ENCODE results near the gene NEDD4L.
"Not testable (repeated sequence)": the region's sequence is repeated elsewhere in the genome, so short reads cannot be mapped to it uniquely, and the experiment has no call there.

Gene NEDD4L

DNA sequence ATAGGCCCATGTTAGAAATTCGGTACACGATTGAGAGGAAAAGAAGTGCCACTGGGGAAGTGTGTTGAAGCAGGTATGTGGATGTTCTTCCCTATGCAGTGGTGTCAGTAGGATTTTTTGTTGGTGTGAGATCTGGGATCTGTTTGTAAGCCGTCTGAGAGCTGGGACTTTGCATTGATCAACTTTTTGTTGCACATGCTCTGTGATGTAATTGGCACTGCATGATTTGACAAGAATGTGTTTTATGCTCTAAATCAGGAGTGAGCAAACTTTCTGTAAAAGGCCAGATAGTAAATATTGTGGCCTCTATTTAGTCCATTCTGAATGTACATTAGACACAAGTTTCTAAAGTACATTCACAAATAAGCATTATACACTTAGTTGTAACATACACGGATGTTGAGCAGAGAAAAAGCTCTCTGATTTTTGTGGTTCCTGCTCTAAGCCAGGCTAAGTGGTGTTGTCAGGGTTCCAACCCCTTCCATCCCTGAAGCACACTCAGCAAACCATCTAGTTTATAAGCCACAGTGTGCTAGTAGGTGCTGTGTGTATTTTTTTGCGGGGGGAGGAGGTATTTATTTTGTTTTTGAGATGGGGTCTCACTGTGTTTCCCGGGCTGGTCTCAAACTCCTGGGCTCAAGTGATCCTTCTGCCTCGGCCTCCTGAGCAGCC, 235.6 kb downstream of the NEDD4L start:
- no peak overlapping the region for H3K27ac ChIP-seq (ENCODE audit: low read depth, low read length)
- H3K36me3 ChIP-seq (ENCODE audit: low read length): no peaks in the 10 kb centered on the region
- no peak overlapping the region for H2AFZ ChIP-seq (ENCODE audit: low read depth, low read length, severe bottlenecking)
- no peak overlapping the region for H3K4me2 ChIP-seq (ENCODE audit: low read depth, low read length, poor library complexity, severe bottlenecking)
- no peaks in the 10 kb centered on the region for H4K20me1 ChIP-seq (ENCODE audit: low read depth, low read length)
- H3K9ac ChIP-seq (ENCODE audit: low read length): no peak overlapping the region
- H3K79me2 ChIP-seq (ENCODE audit: insufficient read depth, low read length): no peaks in the 10 kb centered on the region
- H3F3A ChIP-seq (ENCODE audit: insufficient read depth): no peaks in the 10 kb centered on the region
- no peaks in the 10 kb centered on the region for H3K9me3 ChIP-seq (ENCODE audit: insufficient read depth, low read length)
- no peaks in the 10 kb centered on the region for H3K9me2 ChIP-seq (replicated peaks; ENCODE audit: insufficient read depth, low read length)
- H3K4me3 ChIP-seq (ENCODE audit: insufficient read depth, low read length, poor library complexity, severe bottlenecking): no peak overlapping the region
- TF ChIP-seq EZH2phosphoT487 (conservative IDR thresholded peaks at IDR 0.05; ENCODE audit: low read length): no peak
- TF ChIP-seq, protein P1, sequence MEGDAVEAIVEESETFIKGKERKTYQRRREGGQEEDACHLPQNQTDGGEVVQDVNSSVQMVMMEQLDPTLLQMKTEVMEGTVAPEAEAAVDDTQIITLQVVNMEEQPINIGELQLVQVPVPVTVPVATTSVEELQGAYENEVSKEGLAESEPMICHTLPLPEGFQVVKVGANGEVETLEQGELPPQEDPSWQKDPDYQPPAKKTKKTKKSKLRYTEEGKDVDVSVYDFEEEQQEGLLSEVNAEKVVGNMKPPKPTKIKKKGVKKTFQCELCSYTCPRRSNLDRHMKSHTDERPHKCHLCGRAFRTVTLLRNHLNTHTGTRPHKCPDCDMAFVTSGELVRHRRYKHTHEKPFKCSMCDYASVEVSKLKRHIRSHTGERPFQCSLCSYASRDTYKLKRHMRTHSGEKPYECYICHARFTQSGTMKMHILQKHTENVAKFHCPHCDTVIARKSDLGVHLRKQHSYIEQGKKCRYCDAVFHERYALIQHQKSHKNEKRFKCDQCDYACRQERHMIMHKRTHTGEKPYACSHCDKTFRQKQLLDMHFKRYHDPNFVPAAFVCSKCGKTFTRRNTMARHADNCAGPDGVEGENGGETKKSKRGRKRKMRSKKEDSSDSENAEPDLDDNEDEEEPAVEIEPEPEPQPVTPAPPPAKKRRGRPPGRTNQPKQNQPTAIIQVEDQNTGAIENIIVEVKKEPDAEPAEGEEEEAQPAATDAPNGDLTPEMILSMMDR (IDR thresholded peaks at IDR 0.05; ENCODE audit: insufficient read depth, low read length, poor library complexity, severe bottlenecking): no peak
- no peaks in the 10 kb centered on the region for H3K27me3 ChIP-seq (ENCODE audit: low read length)

DNA sequence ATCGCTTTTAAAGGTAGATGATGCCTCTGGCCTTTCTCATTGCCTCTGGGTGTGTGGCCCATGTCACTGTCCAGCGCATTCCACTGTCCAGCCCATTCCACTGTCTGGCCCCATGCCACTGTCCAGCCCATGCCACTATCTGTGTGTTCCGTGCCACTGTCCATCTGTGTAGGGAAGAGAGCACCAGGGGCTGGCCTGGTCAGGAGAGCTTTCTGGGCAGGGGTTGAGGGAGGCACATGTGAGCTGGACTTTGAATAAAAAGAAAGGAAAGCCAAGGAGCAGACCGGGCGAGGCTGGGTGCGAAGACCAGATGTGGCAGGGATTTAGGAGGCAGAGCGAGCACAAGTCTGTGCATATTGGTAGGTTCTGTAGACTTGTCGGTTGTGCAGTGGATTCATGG, 236.2 kb downstream of the NEDD4L start:
- no peak for TF ChIP-seq EZH2phosphoT487 (conservative IDR thresholded peaks at IDR 0.05; ENCODE audit: low read length)
- TF ChIP-seq, protein P1 (IDR thresholded peaks at IDR 0.05; ENCODE audit: insufficient read depth, low read length, poor library complexity, severe bottlenecking): no peak
- Histone ChIP-seq H3K9ac (ENCODE audit: low read length) (no peak overlapping the region), H3K9me2 (replicated peaks; ENCODE audit: insufficient read depth, low read length) (no peaks in the 10 kb centered on the region), H3K79me2 (ENCODE audit: insufficient read depth, low read length) (no peaks in the 10 kb centered on the region), H2AFZ (ENCODE audit: low read depth, low read length, severe bottlenecking) (no peak overlapping the region), H3F3A (ENCODE audit: insufficient read depth) (no peaks in the 10 kb centered on the region), H3K4me2 (ENCODE audit: low read depth, low read length, poor library complexity, severe bottlenecking) (no peak overlapping the region), H3K27me3 (ENCODE audit: low read length) (no peaks in the 10 kb centered on the region), H3K27ac (ENCODE audit: low read depth, low read length) (no peak overlapping the region), H4K20me1 (ENCODE audit: low read depth, low read length) (no peaks in the 10 kb centered on the region), H3K4me3 (ENCODE audit: insufficient read depth, low read length, poor library complexity, severe bottlenecking) (no peak overlapping the region), H3K9me3 (ENCODE audit: insufficient read depth, low read length) (no peaks in the 10 kb centered on the region), H3K36me3 (ENCODE audit: low read length) (no peaks in the 10 kb centered on the region)

- H3K4me3 ChIP-seq (ENCODE audit: insufficient read depth, low read length, poor library complexity, severe bottlenecking); H3K27me3 ChIP-seq (ENCODE audit: low read length); H3K9me2 ChIP-seq (replicated peaks; ENCODE audit: insufficient read depth, low read length); H3F3A ChIP-seq (ENCODE audit: insufficient read depth); H3K4me2 ChIP-seq (ENCODE audit: low read depth, low read length, poor library complexity, severe bottlenecking); H3K9me3 ChIP-seq (ENCODE audit: insufficient read depth, low read length); H3K27ac ChIP-seq (ENCODE audit: low read depth, low read length); H4K20me1 ChIP-seq (ENCODE audit: low read depth, low read length); H2AFZ ChIP-seq (ENCODE audit: low read depth, low read length, severe bottlenecking); H3K36me3 ChIP-seq (ENCODE audit: low read length); H3K9ac ChIP-seq (ENCODE audit: low read length); H3K79me2 ChIP-seq (ENCODE audit: insufficient read depth, low read length): not testable (repeated sequence)
These were observed 238.8 kb downstream of the NEDD4L start for GRCh38 chr18:58282872-58283271.

DNA sequence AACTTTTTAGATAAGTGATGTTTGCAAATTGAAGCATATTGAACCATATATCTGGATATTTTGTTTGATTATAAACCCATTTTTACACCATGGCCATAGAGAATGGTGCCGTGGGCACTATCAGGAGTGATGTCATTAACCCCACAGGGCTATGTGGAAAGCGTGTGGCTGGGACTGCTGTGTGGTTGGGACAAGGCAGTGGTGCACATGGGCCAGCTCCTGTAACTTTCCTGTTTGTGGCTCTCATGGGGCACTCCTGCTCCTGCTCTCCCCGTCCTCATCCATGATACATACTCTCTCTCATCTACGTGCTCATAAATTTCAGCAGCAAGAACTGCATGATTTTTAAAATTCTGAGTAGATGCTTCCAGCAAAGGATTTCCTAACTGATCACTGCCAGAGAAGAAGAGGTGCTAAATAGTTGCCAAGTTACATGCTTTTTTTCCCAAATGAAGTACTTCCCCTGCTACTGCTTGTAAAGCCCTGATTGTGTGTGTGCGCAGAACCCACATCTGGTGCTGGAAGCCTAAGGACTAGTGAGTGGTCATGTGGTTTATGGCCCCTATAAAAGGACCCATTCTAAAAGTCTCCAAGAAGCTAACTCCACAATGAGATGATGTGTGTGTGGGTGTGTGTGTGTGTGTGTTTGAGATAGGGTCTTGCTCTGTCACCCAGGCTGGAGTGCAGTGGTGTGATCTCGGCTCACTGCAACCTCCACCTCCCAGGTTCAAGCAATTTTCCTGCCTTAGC, 240.8 kb downstream of the NEDD4L start:
- no peaks in the 10 kb centered on the region for H3K27me3 ChIP-seq (ENCODE audit: low read length)
- H3F3A ChIP-seq (ENCODE audit: insufficient read depth): no peaks in the 10 kb centered on the region
- no peak overlapping the region for H2AFZ ChIP-seq (ENCODE audit: low read depth, low read length, severe bottlenecking)
- no peaks in the 10 kb centered on the region for H3K9me2 ChIP-seq (replicated peaks; ENCODE audit: insufficient read depth, low read length)
- H3K27ac ChIP-seq (ENCODE audit: low read depth, low read length): no peak overlapping the region
- no peaks in the 10 kb centered on the region for H3K36me3 ChIP-seq (ENCODE audit: low read length)
- H3K4me2 ChIP-seq (ENCODE audit: low read depth, low read length, poor library complexity, severe bottlenecking): no peak overlapping the region
- no peaks in the 10 kb centered on the region for H3K79me2 ChIP-seq (ENCODE audit: insufficient read depth, low read length)
- 0 out of 2 replicates have a peak, but pooled peaks cover 4% of the 10 kb centered on the region for H4K20me1 ChIP-seq (ENCODE audit: low read depth, low read length)
- no peak overlapping the region for H3K4me3 ChIP-seq (ENCODE audit: insufficient read depth, low read length, poor library complexity, severe bottlenecking)
- TF ChIP-seq EZH2phosphoT487 (conservative IDR thresholded peaks at IDR 0.05; ENCODE audit: low read length): no peak
- TF ChIP-seq, protein P1 (IDR thresholded peaks at IDR 0.05; ENCODE audit: insufficient read depth, low read length, poor library complexity, severe bottlenecking): no peak
- H3K9ac ChIP-seq (ENCODE audit: low read length): no peak overlapping the region
- H3K9me3 ChIP-seq (ENCODE audit: insufficient read depth, low read length): no peaks in the 10 kb centered on the region
